ENCODE data around the gene TM4SF4.

Gene TM4SF4

DNA sequence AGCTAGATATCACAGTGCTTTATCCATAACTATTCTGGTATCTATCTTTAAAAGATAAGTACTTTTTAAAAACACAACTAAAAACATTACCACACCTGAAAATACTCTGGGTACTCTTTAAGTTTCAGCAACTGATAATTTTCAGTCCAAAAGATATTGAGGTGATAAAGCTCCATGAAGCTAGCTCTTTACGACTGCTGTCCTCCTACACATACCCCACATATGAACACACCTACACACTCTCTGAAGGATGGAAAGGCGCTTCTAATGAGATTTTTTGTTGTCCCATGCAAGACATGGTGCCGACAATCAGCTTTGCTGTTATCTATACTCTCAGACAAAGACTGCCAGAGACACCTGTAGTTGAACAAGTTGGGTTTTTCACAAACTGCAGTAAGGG lies 19.1 kb upstream of the TM4SF4 start:
- no peak for DNase-seq (ENCODE audit: low read depth in 2 of 2)

GRCh38 chr3:149455989-149456388 lies 18.5 kb upstream of the TM4SF4 start:
- no peak for DNase-seq (ENCODE audit: low read depth in 2 of 2)

- DNase-seq (ENCODE audit: low read depth in 2 of 2): no peak
These were observed 14.9 kb upstream of the TM4SF4 start for GRCh38 chr3:149459491-149460059.

DNA sequence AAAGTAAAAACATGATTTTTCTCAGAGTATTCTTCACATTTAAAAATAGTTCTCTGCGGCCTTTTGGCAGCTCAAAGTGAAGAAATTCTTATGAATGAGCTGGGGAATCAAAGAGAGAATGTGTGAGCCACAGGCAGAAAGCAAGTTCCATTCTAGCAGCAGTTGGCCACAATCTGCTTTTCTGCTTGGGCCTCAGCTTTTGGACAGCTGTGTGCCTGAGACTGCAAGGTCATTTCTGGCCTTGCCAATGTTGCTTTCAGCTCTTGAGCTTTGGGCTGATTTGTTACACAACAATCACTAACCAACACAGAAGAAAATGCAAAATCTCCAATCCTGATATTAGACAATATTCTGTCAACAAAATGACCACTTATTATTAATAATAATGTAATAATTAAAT lies 14.4 kb upstream of the TM4SF4 start:
- DNase-seq (ENCODE audit: low read depth in 2 of 2): no peak

GRCh38 chr3:149462051-149462450 lies 12.4 kb upstream of the TM4SF4 start:
- DNase-seq (ENCODE audit: low read depth in 2 of 2): no peak

DNA sequence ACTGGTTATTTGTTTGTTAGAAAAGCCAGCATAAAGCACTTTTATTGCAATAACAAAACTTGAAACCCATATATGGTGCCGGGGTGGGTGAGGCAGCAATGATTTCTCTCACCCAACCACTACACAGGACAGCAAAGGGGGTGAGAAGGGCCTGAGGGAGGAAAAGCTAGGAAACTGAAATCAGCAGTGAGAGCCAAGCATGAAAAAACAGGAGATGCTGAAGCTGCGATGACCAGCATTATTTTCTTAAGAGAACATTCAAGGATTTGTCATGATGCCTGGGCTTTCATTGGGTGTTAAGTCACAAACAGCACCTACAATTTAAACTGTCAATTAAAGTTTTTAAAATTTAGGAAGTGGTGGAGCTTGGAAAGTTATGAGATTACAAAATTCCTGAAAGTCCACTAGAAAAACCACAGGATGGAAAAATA lies 11.9 kb upstream of the TM4SF4 start:
- no peak for DNase-seq (ENCODE audit: low read depth in 2 of 2)

DNA sequence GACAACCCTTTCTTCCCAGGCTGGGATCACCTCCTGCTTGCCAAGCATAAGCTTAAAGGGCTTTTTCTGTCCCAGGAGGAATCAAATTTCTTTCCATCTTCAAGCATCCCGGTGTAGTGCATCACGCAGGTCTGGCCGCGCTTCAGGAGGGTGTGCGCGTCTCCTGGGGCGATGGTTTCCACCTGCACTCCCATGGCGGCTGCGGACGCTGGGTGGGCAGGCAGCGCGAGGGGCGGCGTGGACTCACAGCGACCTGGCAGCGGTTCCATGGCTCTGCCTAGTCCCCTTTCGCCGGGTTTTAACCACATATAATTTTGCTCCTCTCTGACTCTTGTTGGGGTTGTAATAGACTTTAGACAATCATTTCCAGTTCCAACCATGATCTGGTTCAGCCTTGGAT lies 10.6 kb upstream of the TM4SF4 start:
- DNase-seq (ENCODE audit: low read depth in 2 of 2): no peak

DNA sequence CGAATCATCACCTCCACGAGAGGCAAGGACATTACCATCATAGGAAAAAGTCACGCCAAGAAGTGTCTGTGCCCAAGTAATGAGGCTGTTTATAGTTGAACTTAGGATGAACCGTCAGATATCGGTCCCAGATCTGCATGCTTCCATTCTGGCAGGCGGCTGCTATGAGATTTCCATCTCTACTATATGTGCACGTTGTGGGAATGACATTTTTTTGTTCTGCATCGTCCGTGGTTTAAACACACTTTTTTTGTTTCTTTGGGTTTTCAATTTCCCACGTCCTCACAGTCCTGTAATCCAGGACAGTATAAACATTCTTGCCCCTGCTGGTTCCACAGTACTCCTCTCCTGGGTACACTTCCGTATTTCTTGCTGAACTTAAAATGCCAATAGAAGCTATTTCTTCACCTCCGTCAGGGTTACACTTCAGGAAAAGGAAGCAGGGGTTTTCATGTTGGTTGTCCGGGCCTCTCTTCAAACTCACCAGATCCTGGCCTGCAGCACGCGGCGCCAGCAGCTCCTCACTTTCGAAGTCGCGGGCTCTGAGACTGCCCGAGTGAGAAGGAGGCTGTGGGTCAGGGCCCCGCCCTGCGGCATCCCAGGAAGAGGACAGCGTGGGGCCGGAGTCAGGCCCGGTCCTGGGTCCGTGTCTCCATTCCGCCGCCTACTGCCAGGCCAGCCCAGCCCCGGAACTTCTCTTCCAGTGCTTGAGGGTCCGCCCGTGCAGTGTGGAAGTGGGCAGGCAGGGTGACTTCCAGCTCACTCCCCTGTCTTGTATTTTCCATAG lies 9.8 kb upstream of the TM4SF4 start:
- no peak for DNase-seq (ENCODE audit: low read depth in 2 of 2)

- no peak for DNase-seq (ENCODE audit: low read depth in 2 of 2)
These were observed 9.1 kb upstream of the TM4SF4 start for GRCh38 chr3:149465351-149465883.

- DNase-seq (ENCODE audit: low read depth in 2 of 2): no peak
These were observed 8.3 kb upstream of the TM4SF4 start for GRCh38 chr3:149466192-149466591.

DNA sequence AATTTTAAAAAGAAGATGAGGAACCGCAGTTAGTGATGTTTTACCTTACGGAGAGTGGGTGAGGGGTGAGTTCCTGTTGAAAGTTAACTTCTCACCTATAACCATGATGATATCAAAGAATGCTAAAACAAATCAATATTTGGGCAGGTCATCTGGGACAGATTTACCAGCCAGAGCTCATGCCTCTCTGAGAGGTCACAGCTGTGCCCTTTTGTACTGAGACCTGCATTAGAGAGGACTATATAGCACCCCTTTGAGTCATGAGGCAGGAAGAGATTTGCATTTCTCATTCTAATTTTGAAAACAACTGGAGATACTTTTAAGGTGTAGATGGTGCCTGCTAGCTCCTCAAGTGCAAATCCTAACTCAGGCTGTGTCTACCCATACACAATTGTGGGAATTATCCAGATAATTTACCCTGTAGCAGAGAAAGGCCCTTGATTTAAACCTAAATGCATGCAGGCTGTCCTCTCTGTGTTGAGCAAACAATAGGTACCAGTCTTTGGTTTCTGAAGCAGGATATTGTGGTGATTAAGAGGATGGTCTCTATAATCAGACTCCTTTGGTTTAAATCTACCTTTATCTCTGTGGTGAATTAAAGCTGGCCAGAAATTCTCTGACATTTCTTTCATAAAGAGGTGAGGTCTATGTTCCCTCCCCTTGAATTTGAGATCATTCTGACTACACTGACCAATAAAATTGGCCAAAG lies 5.8 kb upstream of the TM4SF4 start:
- no peak for DNase-seq (ENCODE audit: low read depth in 2 of 2)

DNA sequence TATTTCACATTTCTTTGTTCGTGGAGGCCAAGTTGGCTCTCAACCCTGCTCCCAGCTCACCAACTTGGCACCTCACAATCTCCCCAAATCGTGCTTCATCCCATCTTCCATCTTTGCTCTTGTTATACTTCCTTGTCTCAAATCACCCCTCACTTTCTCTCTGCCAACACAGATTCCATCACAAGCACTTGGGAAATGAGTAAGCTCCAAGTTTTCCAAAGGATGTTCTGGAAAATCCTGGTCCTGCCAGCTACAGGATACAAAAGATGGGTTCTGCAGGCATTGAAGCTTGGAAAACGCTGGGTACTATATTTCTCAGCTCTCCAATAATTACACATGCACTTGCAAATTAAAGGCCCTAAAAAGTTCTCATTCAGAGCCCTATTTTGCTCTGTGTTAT lies 4.1 kb upstream of the TM4SF4 start:
- no peak for DNase-seq (ENCODE audit: low read depth in 2 of 2)

DNA sequence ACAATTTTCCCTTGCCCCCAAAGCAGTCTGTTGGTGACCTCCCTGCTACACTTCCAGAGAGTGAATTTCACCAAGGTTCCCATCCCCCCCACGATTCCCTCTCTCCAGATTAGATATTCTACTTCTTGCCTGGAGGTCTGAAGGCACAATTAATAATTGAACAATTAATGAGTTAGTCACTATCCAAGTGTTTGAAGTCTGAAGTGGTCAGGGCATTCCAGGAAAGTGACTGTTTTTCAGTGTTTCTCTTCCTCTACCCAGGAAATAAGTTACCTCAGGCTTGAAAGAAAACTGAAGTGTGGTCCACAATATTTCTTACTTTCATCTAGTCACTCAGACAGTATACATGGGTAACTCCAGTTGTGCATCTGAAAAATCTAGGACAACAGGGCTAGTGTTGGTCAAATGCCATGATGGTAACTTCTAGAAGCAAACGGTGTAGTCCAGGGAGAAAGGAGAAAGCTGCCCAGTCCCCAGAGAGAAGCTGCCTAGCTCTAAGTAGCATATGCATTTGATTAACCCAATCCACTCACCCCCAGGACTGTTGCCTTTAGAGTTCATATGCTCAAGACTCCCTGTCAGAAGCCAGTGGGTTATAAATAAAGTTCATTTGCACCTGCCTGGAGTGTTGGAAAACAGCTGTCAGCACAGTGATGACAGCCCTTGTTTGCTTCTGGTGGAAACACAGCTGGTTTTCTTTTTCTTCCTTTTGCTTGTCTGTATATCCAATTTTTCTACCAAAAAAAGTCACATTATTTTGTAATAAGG lies 2.3 kb upstream of the TM4SF4 start:
- no peak for DNase-seq (ENCODE audit: low read depth in 2 of 2)

DNA sequence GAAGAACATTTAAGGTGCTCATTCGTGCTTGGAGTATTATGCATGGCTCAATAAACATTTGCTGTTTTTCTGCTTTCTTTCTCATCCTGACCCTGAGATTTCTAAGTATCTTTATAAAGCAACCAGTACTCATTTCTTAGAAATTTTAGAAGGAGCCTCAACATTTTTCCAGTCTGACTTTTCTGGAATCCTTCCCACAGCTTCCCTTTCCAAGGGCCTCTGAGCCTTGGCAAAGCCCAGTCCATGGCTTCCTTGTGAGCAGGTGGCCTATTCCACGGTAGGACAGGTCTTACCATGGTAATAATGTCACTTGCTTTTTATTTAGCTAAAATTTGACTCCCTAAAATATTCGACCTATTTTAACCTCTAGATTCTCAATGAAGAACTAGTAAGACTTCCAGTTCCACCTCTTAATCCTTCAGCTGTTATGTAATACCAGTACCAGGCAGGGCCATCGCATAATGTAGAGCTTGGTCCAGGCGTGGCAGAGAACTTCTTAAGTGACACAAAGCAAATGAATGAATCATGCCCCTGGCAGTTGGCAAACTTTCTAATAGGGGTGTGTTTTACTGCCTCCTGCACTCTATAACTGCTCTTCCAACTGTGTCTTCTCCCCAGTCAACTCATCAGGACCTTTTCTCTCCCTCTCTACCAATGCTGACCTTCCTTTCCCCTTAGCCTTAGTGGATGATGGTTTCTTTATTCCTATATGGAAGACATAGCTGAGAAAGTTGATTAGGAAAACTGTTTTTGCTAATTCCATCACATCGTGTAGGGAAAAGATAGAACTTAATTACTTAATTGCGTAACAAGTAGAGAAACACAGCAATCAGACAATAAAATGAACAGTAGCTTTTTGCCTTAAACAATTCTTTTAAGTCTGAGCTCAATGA lies 894 bp upstream of the TM4SF4 start:
- DNase-seq (ENCODE audit: low read depth in 2 of 2): no peak

GRCh38 chr3:149475451-149476060 lies 1.1 kb downstream of the TM4SF4 start:
- no peak for DNase-seq (ENCODE audit: low read depth in 2 of 2)

GRCh38 chr3:149476225-149476624 lies 1.7 kb downstream of the TM4SF4 start:
- DNase-seq (ENCODE audit: low read depth in 2 of 2): no peak

GRCh38 chr3:149479621-149480325 lies 5.3 kb downstream of the TM4SF4 start:
- no peak for DNase-seq (ENCODE audit: low read depth in 2 of 2)

DNA sequence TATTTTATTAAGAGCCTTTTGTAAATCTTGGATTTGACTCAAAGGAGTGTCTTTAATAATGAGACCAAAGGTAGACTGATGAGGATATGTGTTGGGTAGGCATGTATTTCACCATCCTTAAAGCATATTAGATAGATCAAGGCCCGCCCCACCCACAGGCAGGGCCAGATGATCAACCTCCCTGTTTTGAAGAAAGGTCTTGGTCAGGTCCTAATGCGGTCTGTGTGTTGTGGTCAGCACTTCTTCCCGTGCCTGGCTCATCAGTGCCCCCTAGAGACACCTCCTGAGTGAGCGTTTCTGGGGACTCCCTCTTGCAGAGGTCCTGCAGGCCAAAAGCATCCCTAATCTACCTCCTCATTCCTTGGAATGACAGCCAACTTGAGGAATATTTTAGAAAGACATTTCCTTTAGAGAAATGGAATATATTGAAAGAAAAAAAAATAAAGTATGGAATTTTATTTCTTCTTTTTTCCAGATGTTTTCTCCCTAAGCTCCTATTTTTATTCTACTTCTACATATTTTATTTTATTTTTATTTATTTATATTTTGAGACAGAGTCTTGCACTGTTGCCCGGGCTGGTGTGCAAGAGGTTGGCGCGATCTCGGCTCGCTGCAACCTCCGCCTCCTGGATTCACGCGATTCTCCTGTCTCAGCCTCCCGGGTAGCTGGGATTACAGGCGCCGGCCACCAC lies 6.0 kb downstream of the TM4SF4 start:
- peak; percentile 11 to 27 for DNase-seq (ENCODE audit: low read depth in 2 of 2)

- no peak for DNase-seq (ENCODE audit: low read depth in 2 of 2)
These were observed 6.6 kb downstream of the TM4SF4 start for GRCh38 chr3:149481056-149481455.

Data from stimulated activated CD4-positive, alpha-beta T cell treated with anti-CD3 and anti-CD28 coated beads, Interleukin-4, amount 100 ng/mL, for 48 hours (primary cell).